A549 (cell line): ENCODE data around the gene MALRD1. TPM values are rescaled to one million over a fixed set of nuclear protein-coding genes. Genes with fewer than 3 reads are reported as not detected.

Source experiments
- ATAC-seq, 2 experiments: fragments of 200-7000 bp in 1 of 2; fragments of >200 bp in 1 of 2; cut with Nextera tagmentation in 1 of 2; cut with Tn5 transposase in 1 of 2; 3 replicates each; pipeline versions ENCODE4 v1.8.0 to v1.9.1; 2018 to 2020; ENCODE audit warnings: mild to moderate bottlenecking in 1 of 2, moderate library complexity in 1 of 2
- CTCF ChIA-PET: fragments of 300-600 bp; sonication (Branson Sonifier 250); formaldehyde crosslinking; extraction: SDS; loops from one replicate; lab custom pipeline; 2021; ENCODE audit warnings: antibody characterized with exemption, inconsistent platforms; lab: Yijun Ruan, JAX
- POLR2A ChIA-PET: fragments of 350-600 bp; formaldehyde crosslinking; extraction: SDS; loops from one replicate; lab custom pipeline; 2021; ENCODE audit warnings: antibody characterized with exemption, inconsistent platforms; lab: Yijun Ruan, JAX
- DNase-seq, 2 experiments: peaks; one replicate each; pipeline versions ENCODE4 v3.0.0 to v3.0.0-alpha.2; 2011 to 2016; ENCODE audit warnings: low read depth in 1 of 2, low spot score in 1 of 2
- FAIRE-seq: peaks from 2 replicates; lab custom pipeline; 2011; peaks lifted over from hg19 to GRCh38; lab: Jason Lieb, UNC
- H3K27ac ChIP-seq, 2 experiments: fragments of >200 bp; sonication (Bioruptor Twin); formaldehyde crosslinking; 3 replicates each; pipeline ENCODE4 v1.5.1; 2016 to 2017
- H3K4me1 ChIP-seq: fragments of >200 bp; sonication (Bioruptor Twin); formaldehyde crosslinking; 3 replicates; pipeline ENCODE4 v1.6.1; 2016
- H3K4me2 ChIP-seq: fragments of >200 bp; sonication (Bioruptor Twin); formaldehyde crosslinking; 3 replicates; pipeline ENCODE4 v1.6.1; 2016
- H3K4me3 ChIP-seq: fragments of >200 bp; sonication (Bioruptor Twin); formaldehyde crosslinking; 3 replicates; pipeline ENCODE4 v1.5.1; 2016
- H3K9me3 ChIP-seq: fragments of >200 bp; sonication (Bioruptor Twin); formaldehyde crosslinking; 3 replicates; pipeline ENCODE4 v1.6.1; 2016
- BHLHE40 ChIP-seq: IDR thresholded peaks from 2 replicates; pipeline ENCODE4 v1.6.1; 2012; ENCODE audit warnings: low read depth, low read length, inconsistent platforms
- CHD4 ChIP-seq: fragments of 200-600 bp; sonication (generic); IDR thresholded peaks from 2 replicates; pipeline ENCODE4 v1.6.1; 2016; ENCODE audit warnings: antibody characterized with exemption, mild to moderate bottlenecking, borderline replicate concordance
- E2F6 ChIP-seq: IDR thresholded peaks from 2 replicates; pipeline ENCODE4 v1.6.1; 2012; ENCODE audit warnings: low read depth, borderline replicate concordance
- EHF ChIP-seq: fragments of 250-450 bp; sonication (Bioruptor Pico); IDR thresholded peaks from 2 replicates; pipeline ENCODE4 v1.5.0; 2020; ENCODE audit warnings: mild to moderate bottlenecking
- EHMT2 ChIP-seq: fragments of 200-600 bp; sonication (generic); IDR thresholded peaks from 2 replicates; pipeline ENCODE4 v1.6.1; 2016; ENCODE audit warnings: antibody characterized with exemption, low read depth, mild to moderate bottlenecking, moderate library complexity
- ELK1 ChIP-seq: fragments of 150-350 bp; IDR thresholded peaks from 2 replicates; pipeline ENCODE4 v1.6.1; 2014; ENCODE audit warnings: low read depth, mild to moderate bottlenecking, low read length
- EP300 ChIP-seq, 2 experiments: fragments of >200 bp; sonication (Bioruptor Twin); formaldehyde crosslinking; IDR thresholded peaks; 2 replicates in 1 of 2; 3 replicates in 1 of 2; pipeline ENCODE4 v1.6.1; 2016 to 2017
- FOSB ChIP-seq: fragments of 250-450 bp; sonication (Bioruptor Pico); IDR thresholded peaks from 2 replicates; pipeline ENCODE4 v1.5.0; 2020; ENCODE audit warnings: mild to moderate bottlenecking, moderate library complexity
- FOXS1 ChIP-seq: fragments of 250-450 bp; sonication (Bioruptor Pico); IDR thresholded peaks from 2 replicates; pipeline ENCODE4 v1.5.0; 2020; ENCODE audit warnings: mild to moderate bottlenecking, moderate library complexity
- GATA3 ChIP-seq: IDR thresholded peaks from 2 replicates; pipeline ENCODE4 v1.6.1; 2012; ENCODE audit warnings: borderline replicate concordance
- HES2 ChIP-seq: fragments of >200 bp; sonication (Bioruptor Twin); formaldehyde crosslinking; IDR thresholded peaks from 2 replicates; pipeline ENCODE4 v1.6.1; 2016
- HEYL ChIP-seq: fragments of 250-450 bp; sonication (Bioruptor Pico); IDR thresholded peaks from 2 replicates; pipeline ENCODE4 v1.8.0; 2021; ENCODE audit warnings: mild to moderate bottlenecking, moderate library complexity
- JUNB ChIP-seq: fragments of >200 bp; sonication (Bioruptor Twin); formaldehyde crosslinking; IDR thresholded peaks from 2 replicates; pipeline ENCODE4 v1.6.1; 2016
- KDM5A ChIP-seq: fragments of 200-600 bp; sonication (generic); IDR thresholded peaks from 2 replicates; pipeline ENCODE4 v1.6.1; 2016; ENCODE audit warnings: antibody characterized with exemption, mild to moderate bottlenecking
- MAX ChIP-seq: IDR thresholded peaks from 2 replicates; pipeline ENCODE4 v1.6.1; 2012
- MAZ ChIP-seq: fragments of 150-350 bp; IDR thresholded peaks from 2 replicates; pipeline ENCODE4 v1.6.1; 2014; ENCODE audit warnings: antibody characterized with exemption, low read depth, low read length, borderline replicate concordance
- NFE2L2 ChIP-seq: fragments of 150-350 bp; conservative IDR thresholded peaks from 2 replicates; pipeline ENCODE4 v1.6.1; 2014; ENCODE audit warnings: low read length
- NPAS2 ChIP-seq: fragments of 250-450 bp; sonication (Bioruptor Pico); IDR thresholded peaks from 2 replicates; pipeline ENCODE4 v1.8.0; 2022; ENCODE audit warnings: mild to moderate bottlenecking, moderate library complexity, borderline replicate concordance
- PHF8 ChIP-seq: fragments of 200-600 bp; sonication (generic); IDR thresholded peaks from 2 replicates; pipeline ENCODE4 v1.6.1; 2016; ENCODE audit warnings: low read depth, mild to moderate bottlenecking, antibody characterized with exemption, moderate library complexity, borderline replicate concordance
- POLR2A ChIP-seq: IDR thresholded peaks from 2 replicates; pipeline ENCODE4 v1.6.1; 2012; ENCODE audit warnings: mild to moderate bottlenecking, low read length
- RARB ChIP-seq: fragments of 250-450 bp; sonication (Bioruptor Pico); IDR thresholded peaks from 2 replicates; pipeline ENCODE4 v1.8.0; 2021; ENCODE audit warnings: mild to moderate bottlenecking, moderate library complexity
- RFX5 ChIP-seq: fragments of 450-650 bp; IDR thresholded peaks from 2 replicates; pipeline ENCODE4 v1.7.1; 2014; ENCODE audit warnings: antibody characterized with exemption, mild to moderate bottlenecking, moderate library complexity
- RNF2 ChIP-seq: fragments of 200-600 bp; sonication (generic); IDR thresholded peaks from 2 replicates; pipeline ENCODE4 v1.6.1; 2016; ENCODE audit warnings: low read depth, mild to moderate bottlenecking, antibody characterized with exemption, moderate library complexity, borderline replicate concordance
- TFCP2L1 ChIP-seq: fragments of 250-450 bp; sonication (Bioruptor Pico); IDR thresholded peaks from 2 replicates; pipeline ENCODE4 v1.5.0; 2021; ENCODE audit warnings: mild to moderate bottlenecking
- TP53 ChIP-seq: fragments of 250-450 bp; sonication (Bioruptor Pico); IDR thresholded peaks from 2 replicates; pipeline ENCODE4 v1.5.0; 2021; ENCODE audit warnings: mild to moderate bottlenecking, moderate library complexity
- USF2 ChIP-seq: fragments of 450-650 bp; IDR thresholded peaks from 2 replicates; pipeline ENCODE4 v1.6.1; 2014; ENCODE audit warnings: antibody characterized with exemption
- ZC3H11A ChIP-seq: fragments of 450-650 bp; IDR thresholded peaks from 2 replicates; pipeline ENCODE4 v1.6.1; 2014; ENCODE audit warnings: antibody characterized with exemption, mild to moderate bottlenecking
- ZNF302 ChIP-seq: fragments of 250-450 bp; sonication (Bioruptor Pico); IDR thresholded peaks from 2 replicates; pipeline ENCODE4 v1.9.0; 2021; ENCODE audit warnings: inconsistent platforms, mild to moderate bottlenecking, moderate library complexity
- WGBS: methylation state at CpG from one replicate; pipeline ENCODE4 v1.1.6; 2017; ENCODE audit errors: missing lambda C conversion rate; 5-methylcytosine and 5-hydroxymethylcytosine counted together
- polyA plus RNA-seq, 4 experiments: library from polyadenylated mRNA; depleted of rRNA in 3 of 4; stranded (reverse); fragments of >200 nt; fragmentation: RNase III in 1 of 4; extraction: RNeasy Plus Mini Kit Qiagen cat#74134 plus additional on column Dnase treatment in 1 of 4; gene quantifications; 2 replicates in 3 of 4; 3 replicates in 1 of 4; pipeline ENCODE4 v1.2.3, GENCODE V29; 2011 to 2017
- TF ChIP-seq, protein P1 (sequence below): fragments of >200 bp; sonication (Bioruptor Twin); formaldehyde crosslinking; IDR thresholded peaks from 3 replicates; pipeline ENCODE4 v1.5.1; 2016

The MALRD1 gene
- polyA plus RNA-seq, 2 of the 4 experiments (the other 2 are of a cell fraction), result not detected

DNA sequence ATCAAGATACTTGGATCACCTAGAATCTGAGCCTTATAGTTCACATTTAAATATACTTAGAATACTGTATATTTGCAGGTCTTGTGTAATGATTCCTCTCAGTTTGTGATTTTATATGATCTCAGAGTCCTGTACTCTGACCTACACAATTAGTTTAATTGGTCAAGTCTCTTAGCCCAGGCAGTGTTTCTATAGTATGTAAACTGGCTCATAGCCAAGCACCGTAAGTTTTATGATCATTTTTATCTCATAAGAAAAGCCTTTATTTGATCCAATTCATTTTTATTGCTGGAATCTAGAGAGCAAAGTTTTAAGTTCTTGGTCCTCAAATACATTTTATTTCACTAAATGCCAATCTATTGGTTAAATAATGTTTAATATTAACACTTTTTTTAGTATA is 242.2 kb downstream of the MALRD1 start:
- ChIA-PET CTCF (no interaction called here), POLR2A (no interaction called here)
- no peaks in the 10 kb centered on the region for H3K4me1 ChIP-seq
- no peak overlapping the region for H3K4me2 ChIP-seq
- 18% methylated on average over 1 of the region's 1 CpG for WGBS
- DNase-seq (no peak), FAIRE-seq (no peak), ATAC-seq (no peak)
- no peak for TF ChIP-seq ELK1
- no peak for TF ChIP-seq BHLHE40
- TF ChIP-seq GATA3, result no peak
- TF ChIP-seq NPAS2, result no peak
- no peak for TF ChIP-seq ZNF302 (CRISPR knock-in tag)
- no peak for TF ChIP-seq FOSB (CRISPR knock-in tag)
- no peak overlapping the region for H3K4me3 ChIP-seq
- H3K27ac ChIP-seq, result no peak overlapping the region
- no peaks in the 10 kb centered on the region for H3K9me3 ChIP-seq

GRCh38 chr10:19294233-19294632 is 245.6 kb downstream of the MALRD1 start:
- Histone ChIP-seq H3K4me2 (no peak overlapping the region), H3K4me1 (no peaks in the 10 kb centered on the region), H3K4me3 (no peak overlapping the region), H3K27ac (no peak overlapping the region), H3K9me3 (no peaks in the 10 kb centered on the region)
- 2% methylated on average over 2 of the region's 2 CpGs for WGBS
- no peak for FAIRE-seq
- TF ChIP-seq EP300 (IDR thresholded peaks at IDR 0.05), result no peak
- no peak for TF ChIP-seq USF2
- no peak for TF ChIP-seq EHMT2
- no peak for TF ChIP-seq JUNB
- TF ChIP-seq NPAS2, result no peak
- TF ChIP-seq RFX5, result no peak
- no peak for TF ChIP-seq PHF8
- TF ChIP-seq RARB, result no peak
- TF ChIP-seq HES2, result no peak
- TF ChIP-seq MAZ, result no peak
- TF ChIP-seq HEYL (CRISPR knock-in tag), result no peak
- no peak for TF ChIP-seq POLR2A
- no peak for TF ChIP-seq NFE2L2
- TF ChIP-seq ZC3H11A, result no peak
- TF ChIP-seq ZNF302 (CRISPR knock-in tag), result no peak
- no peak for TF ChIP-seq MAX
- TF ChIP-seq RNF2, result no peak
- TF ChIP-seq TP53 (CRISPR knock-in tag), result no peak
- TF ChIP-seq ELK1, result no peak
- CTCF ChIA-PET, result no interaction called here
- POLR2A ChIA-PET, result no interaction called here
- ATAC-seq, result no peak
- no peak for DNase-seq

DNA sequence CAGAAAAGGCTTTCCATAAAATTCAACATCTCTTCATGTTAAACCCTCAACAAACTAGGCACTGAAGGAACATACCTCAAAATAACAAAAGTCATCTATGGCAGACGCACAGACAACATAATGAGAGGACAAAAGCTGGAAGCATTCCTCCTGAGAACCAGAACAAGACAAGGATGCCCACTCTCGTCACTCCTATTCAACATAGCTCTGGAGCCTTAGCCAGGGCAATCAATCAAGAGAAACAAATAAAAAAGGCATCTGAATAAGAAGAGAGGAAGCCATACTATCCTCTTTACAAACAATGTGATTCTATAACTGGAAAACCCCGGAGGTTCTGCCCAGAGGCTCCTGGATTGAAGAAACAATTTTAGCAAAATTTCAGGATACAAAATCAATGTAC is 251.0 kb downstream of the MALRD1 start:
- Histone ChIP-seq H3K27ac (no peak overlapping the region), H3K9me3 (no peaks in the 10 kb centered on the region), H3K4me1 (no peaks in the 10 kb centered on the region), H3K4me2 (no peak overlapping the region), H3K4me3 (no peak overlapping the region)
- no peak for DNase-seq
- 2% methylated on average over 3 of the region's 3 CpGs for WGBS
- no peak for ATAC-seq
- POLR2A ChIA-PET, result no interaction called here
- CTCF ChIA-PET, result no interaction called here
- no peak for FAIRE-seq
- no peak for TF ChIP-seq BHLHE40
- no peak for TF ChIP-seq EP300 (IDR thresholded peaks at IDR 0.05)
- TF ChIP-seq TFCP2L1, result no peak
- TF ChIP-seq EHF (CRISPR knock-in tag), result no peak
- no peak for TF ChIP-seq E2F6
- no peak for TF ChIP-seq CHD4
- TF ChIP-seq USF2, result no peak
- no peak for TF ChIP-seq KDM5A
- TF ChIP-seq, protein P1, sequence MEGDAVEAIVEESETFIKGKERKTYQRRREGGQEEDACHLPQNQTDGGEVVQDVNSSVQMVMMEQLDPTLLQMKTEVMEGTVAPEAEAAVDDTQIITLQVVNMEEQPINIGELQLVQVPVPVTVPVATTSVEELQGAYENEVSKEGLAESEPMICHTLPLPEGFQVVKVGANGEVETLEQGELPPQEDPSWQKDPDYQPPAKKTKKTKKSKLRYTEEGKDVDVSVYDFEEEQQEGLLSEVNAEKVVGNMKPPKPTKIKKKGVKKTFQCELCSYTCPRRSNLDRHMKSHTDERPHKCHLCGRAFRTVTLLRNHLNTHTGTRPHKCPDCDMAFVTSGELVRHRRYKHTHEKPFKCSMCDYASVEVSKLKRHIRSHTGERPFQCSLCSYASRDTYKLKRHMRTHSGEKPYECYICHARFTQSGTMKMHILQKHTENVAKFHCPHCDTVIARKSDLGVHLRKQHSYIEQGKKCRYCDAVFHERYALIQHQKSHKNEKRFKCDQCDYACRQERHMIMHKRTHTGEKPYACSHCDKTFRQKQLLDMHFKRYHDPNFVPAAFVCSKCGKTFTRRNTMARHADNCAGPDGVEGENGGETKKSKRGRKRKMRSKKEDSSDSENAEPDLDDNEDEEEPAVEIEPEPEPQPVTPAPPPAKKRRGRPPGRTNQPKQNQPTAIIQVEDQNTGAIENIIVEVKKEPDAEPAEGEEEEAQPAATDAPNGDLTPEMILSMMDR, result no peak
- TF ChIP-seq FOXS1 (CRISPR knock-in tag), result no peak
- no peak for TF ChIP-seq NPAS2
- no peak for TF ChIP-seq ZNF302 (CRISPR knock-in tag)
- TF ChIP-seq GATA3, result no peak
